SK-N-SH (cell line): Measurements from ENCODE around the gene SREK1. TPM values are rescaled to one million over a fixed set of nuclear protein-coding genes. Genes with fewer than 3 reads are reported as not detected.

ENCODE experiments used
- CTCF ChIA-PET: fragments of 300-600, 350-600 bp; formaldehyde crosslinking; extraction: SDS; loops from one replicate; lab custom pipeline; 2021; lab: Yijun Ruan, JAX
- POLR2A ChIA-PET: fragments of 350-600 bp; sonication (Branson Sonifier 250); formaldehyde crosslinking; extraction: SDS; loops from one replicate; lab custom pipeline; 2020; ENCODE audit warnings: antibody characterized with exemption, inconsistent platforms; lab: Yijun Ruan, JAX
- DNase-seq: peaks from one replicate; pipeline ENCODE4 v3.0.0; 2012
- H2AFZ ChIP-seq: fragments of 200-600 bp; sonication (generic); 2 replicates; pipeline ENCODE4 v1.8.1; 2016; ENCODE audit warnings: antibody characterized with exemption, mild to moderate bottlenecking, low read depth
- H3F3A ChIP-seq: fragments of 200-600 bp; sonication (generic); replicated peaks from 2 replicates; pipeline ENCODE3; 2016; ENCODE audit warnings: antibody characterized with exemption, mild to moderate bottlenecking; ENCODE audit not compliant: insufficient read depth
- H3K27ac ChIP-seq, 2 experiments: fragments of 200-500 bp in 1 of 2; fragments of 200-600 bp in 1 of 2; sonication (Bioruptor generic) in 1 of 2; sonication (generic), shearing (Covaris generic) in 1 of 2; 2 replicates each; pipeline versions ENCODE4 v1.5.1 to v1.6.1; 2014 to 2016; ENCODE audit warnings: low read depth in 2 of 2, inconsistent platforms in 1 of 2, low read length in 1 of 2, mild to moderate bottlenecking in 1 of 2, mixed read lengths in 1 of 2
- H3K27me3 ChIP-seq: fragments of 200-600 bp; sonication (generic), shearing (Covaris generic); 2 replicates; pipeline ENCODE4 v1.6.1; 2016; ENCODE audit warnings: mixed run types; ENCODE audit not compliant: insufficient read depth
- H3K36me3 ChIP-seq, 2 experiments: fragments of 200-500 bp in 1 of 2; fragments of 200-600 bp in 1 of 2; sonication (Bioruptor generic) in 1 of 2; sonication (generic) in 1 of 2; replicated peaks in 1 of 2; 2 replicates each; pipeline versions ENCODE3 to v1.5.1; 2014 to 2016; ENCODE audit warnings: low read length in 1 of 2, mild to moderate bottlenecking in 1 of 2; ENCODE audit not compliant: insufficient read depth in 2 of 2, control insufficient read depth in 1 of 2
- H3K4me1 ChIP-seq, 2 experiments: fragments of 200-500 bp in 1 of 2; fragments of 200-600 bp in 1 of 2; sonication (Bioruptor generic) in 1 of 2; sonication (generic), shearing (Covaris generic) in 1 of 2; 2 replicates each; pipeline versions ENCODE4 v1.5.1 to v1.6.1; 2014 to 2016; ENCODE audit warnings: low read depth in 1 of 2, low read length in 1 of 2, mixed run types in 1 of 2; ENCODE audit not compliant: insufficient read depth in 2 of 2, control insufficient read depth in 1 of 2
- H3K4me2 ChIP-seq: fragments of 200-600 bp; sonication (generic), shearing (Covaris generic); 2 replicates; pipeline ENCODE4 v1.6.1; 2017; ENCODE audit warnings: mixed run types
- H3K4me3 ChIP-seq, 2 experiments: fragments of 200-500 bp in 1 of 2; fragments of 200-600 bp in 1 of 2; sonication (Bioruptor generic) in 1 of 2; sonication (generic), shearing (Covaris generic) in 1 of 2; 2 replicates each; pipeline versions ENCODE4 v1.5.1 to v1.8.1; 2014 to 2016; ENCODE audit warnings: low read depth in 2 of 2, inconsistent platforms in 1 of 2, low read length in 1 of 2, mild to moderate bottlenecking in 1 of 2, mixed read lengths in 1 of 2, moderate library complexity in 1 of 2
- H3K79me2 ChIP-seq: fragments of 200-600 bp; sonication (generic); 2 replicates; pipeline ENCODE4 v1.8.1; 2017; ENCODE audit warnings: mild to moderate bottlenecking; ENCODE audit not compliant: insufficient read depth
- H3K9ac ChIP-seq: fragments of 200-600 bp; sonication (generic); 2 replicates; pipeline ENCODE4 v1.6.1; 2017; ENCODE audit warnings: mixed run types
- H3K9me2 ChIP-seq: fragments of 200-600 bp; sonication (generic); 2 replicates; pipeline ENCODE4 v1.6.1; 2017; ENCODE audit warnings: mixed run types
- H3K9me3 ChIP-seq: fragments of 200-600 bp; sonication (generic); 2 replicates; pipeline ENCODE4 v1.6.1; 2017; ENCODE audit warnings: mixed run types, mild to moderate bottlenecking, moderate library complexity
- H4K20me1 ChIP-seq: fragments of 200-600 bp; sonication (generic); 2 replicates; pipeline ENCODE4 v1.6.1; 2017; ENCODE audit warnings: mild to moderate bottlenecking, mixed run types; ENCODE audit not compliant: insufficient read depth
- ELF1 ChIP-seq: IDR thresholded peaks from 2 replicates; pipeline ENCODE4 v1.4.0; 2012
- EP300 ChIP-seq, 2 experiments: IDR thresholded peaks; 2 replicates each; pipeline versions ENCODE4 v1.4.0 to v1.6.1; 2012; ENCODE audit warnings: borderline replicate concordance in 1 of 2, low read depth in 1 of 2, low read length in 1 of 2
- JUND ChIP-seq: IDR thresholded peaks from 2 replicates; pipeline ENCODE4 v1.4.0; 2012
- MXI1 ChIP-seq: IDR thresholded peaks from 2 replicates; pipeline ENCODE4 v1.6.1; 2012; ENCODE audit warnings: mild to moderate bottlenecking, low read depth, low read length, improper control_type of control experiment
- SMC3 ChIP-seq: IDR thresholded peaks from 2 replicates; pipeline ENCODE4 v1.6.1; 2012; ENCODE audit warnings: low read depth, low read length, improper control_type of control experiment
- TEAD4 ChIP-seq: IDR thresholded peaks from 2 replicates; pipeline ENCODE4 v1.4.0; 2012; ENCODE audit warnings: mild to moderate bottlenecking, borderline replicate concordance; ENCODE audit not compliant: insufficient read depth
- WGBS: methylation state at CpG from one replicate; pipeline ENCODE4 v1.1.6; 2017; ENCODE audit warnings: low lambda C conversion rate; 5-methylcytosine and 5-hydroxymethylcytosine counted together
- polyA plus RNA-seq, 3 experiments: library from polyadenylated mRNA; depleted of rRNA; stranded (reverse); fragments of >200 nt; gene quantifications; 2 replicates each; pipeline ENCODE4 v1.2.3, GENCODE V29; 2012
- TF ChIP-seq, protein P1 (sequence below): IDR thresholded peaks from 2 replicates; pipeline ENCODE4 v1.4.0; 2012; ENCODE audit warnings: low read depth
- TF ChIP-seq, protein P2 (sequence below): fragments of 200-600 bp; sonication (generic); IDR thresholded peaks from 2 replicates; pipeline ENCODE4 v1.6.1; 2017; ENCODE audit warnings: antibody characterized with exemption, mild to moderate bottlenecking, moderate library complexity
- TF ChIP-seq, protein P3 (sequence below): fragments of 150-350 bp; IDR thresholded peaks from 2 replicates; pipeline ENCODE4 v1.6.1; 2016; ENCODE audit warnings: mild to moderate bottlenecking, low read depth, low read length

Gene SREK1
- polyA plus RNA-seq, 1 of the 3 experiments (the other 2 are of a cell fraction), result 17.5 TPM

DNA sequence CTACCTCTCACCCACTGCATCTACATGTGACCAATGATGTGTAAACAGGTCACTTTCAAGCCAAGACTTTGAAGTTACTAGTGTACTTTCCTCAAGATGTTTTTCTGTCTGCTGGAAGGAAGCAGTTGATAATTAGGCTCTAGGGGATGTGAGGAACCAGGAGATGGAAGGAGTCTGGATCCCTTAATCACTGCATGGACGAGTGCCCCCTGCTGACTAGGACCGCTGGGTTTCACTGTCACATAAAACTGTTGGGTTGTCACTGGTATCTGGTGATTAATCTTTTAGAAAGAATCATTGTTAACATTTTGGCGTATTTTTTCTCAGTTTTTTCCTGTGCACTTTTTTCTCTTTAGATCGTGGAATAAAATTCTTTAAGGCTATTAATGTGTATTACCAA, 79.5 kb downstream of the SREK1 start:
- Histone ChIP-seq H2AFZ (no peak overlapping the region), H3F3A (no peaks in the 10 kb centered on the region), H3K4me1 (no peaks in the 10 kb centered on the region; a peak in 2 of 4 replicates), H3K9ac (no peak overlapping the region), H3K79me2 (no peaks in the 10 kb centered on the region), H3K4me3 (no peak overlapping the region), H3K9me3 (no peaks in the 10 kb centered on the region), H3K9me2 (no peaks in the 10 kb centered on the region), H3K27me3 (no peaks in the 10 kb centered on the region), H3K36me3 (no peaks in the 10 kb centered on the region), H3K27ac (no peak overlapping the region), H4K20me1 (no peaks in the 10 kb centered on the region), H3K4me2 (no peak overlapping the region)
- no peak for DNase-seq
- ChIA-PET CTCF (no interaction called here), POLR2A (no interaction called here)
- WGBS, result 23% methylated on average over 4 of the region's 4 CpGs
- peak; percentile 6; the same call in 1 of the 2 replicates for TF ChIP-seq SMC3
- TF ChIP-seq, protein P1, sequence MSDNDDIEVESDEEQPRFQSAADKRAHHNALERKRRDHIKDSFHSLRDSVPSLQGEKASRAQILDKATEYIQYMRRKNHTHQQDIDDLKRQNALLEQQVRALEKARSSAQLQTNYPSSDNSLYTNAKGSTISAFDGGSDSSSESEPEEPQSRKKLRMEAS, result no peak
- TF ChIP-seq, protein P2, sequence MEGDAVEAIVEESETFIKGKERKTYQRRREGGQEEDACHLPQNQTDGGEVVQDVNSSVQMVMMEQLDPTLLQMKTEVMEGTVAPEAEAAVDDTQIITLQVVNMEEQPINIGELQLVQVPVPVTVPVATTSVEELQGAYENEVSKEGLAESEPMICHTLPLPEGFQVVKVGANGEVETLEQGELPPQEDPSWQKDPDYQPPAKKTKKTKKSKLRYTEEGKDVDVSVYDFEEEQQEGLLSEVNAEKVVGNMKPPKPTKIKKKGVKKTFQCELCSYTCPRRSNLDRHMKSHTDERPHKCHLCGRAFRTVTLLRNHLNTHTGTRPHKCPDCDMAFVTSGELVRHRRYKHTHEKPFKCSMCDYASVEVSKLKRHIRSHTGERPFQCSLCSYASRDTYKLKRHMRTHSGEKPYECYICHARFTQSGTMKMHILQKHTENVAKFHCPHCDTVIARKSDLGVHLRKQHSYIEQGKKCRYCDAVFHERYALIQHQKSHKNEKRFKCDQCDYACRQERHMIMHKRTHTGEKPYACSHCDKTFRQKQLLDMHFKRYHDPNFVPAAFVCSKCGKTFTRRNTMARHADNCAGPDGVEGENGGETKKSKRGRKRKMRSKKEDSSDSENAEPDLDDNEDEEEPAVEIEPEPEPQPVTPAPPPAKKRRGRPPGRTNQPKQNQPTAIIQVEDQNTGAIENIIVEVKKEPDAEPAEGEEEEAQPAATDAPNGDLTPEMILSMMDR, result peak; percentile 43
- no peak for TF ChIP-seq TEAD4

DNA sequence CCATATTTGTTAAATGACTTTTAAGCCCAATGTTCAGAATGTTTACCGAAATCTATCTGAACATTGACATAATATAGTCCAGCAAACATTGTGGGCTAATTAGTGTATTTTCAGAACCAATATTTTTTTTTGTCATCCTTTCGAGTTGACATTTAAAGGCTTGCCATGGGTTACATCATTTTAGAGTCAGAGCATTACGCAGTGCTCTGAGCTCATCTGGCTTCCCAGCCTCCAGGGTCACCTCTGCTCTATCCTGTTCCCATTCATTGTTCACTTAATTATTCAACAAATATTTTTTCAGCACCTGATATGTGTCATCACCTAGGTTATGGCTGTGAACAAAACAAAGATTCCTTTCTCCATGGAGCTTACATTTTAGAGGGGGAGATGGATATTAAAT, 80.2 kb downstream of the SREK1 start:
- H3K4me1 ChIP-seq, result no peaks in the 10 kb centered on the region; a peak in 2 of 4 replicates
- H3K9me2 ChIP-seq, result no peaks in the 10 kb centered on the region
- no peak overlapping the region for H2AFZ ChIP-seq
- H3F3A ChIP-seq, result no peaks in the 10 kb centered on the region
- 58% methylated on average over 3 of the region's 3 CpGs for WGBS
- TF ChIP-seq, protein P3, sequence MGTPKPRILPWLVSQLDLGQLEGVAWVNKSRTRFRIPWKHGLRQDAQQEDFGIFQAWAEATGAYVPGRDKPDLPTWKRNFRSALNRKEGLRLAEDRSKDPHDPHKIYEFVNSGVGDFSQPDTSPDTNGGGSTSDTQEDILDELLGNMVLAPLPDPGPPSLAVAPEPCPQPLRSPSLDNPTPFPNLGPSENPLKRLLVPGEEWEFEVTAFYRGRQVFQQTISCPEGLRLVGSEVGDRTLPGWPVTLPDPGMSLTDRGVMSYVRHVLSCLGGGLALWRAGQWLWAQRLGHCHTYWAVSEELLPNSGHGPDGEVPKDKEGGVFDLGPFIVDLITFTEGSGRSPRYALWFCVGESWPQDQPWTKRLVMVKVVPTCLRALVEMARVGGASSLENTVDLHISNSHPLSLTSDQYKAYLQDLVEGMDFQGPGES, result no peak
- H3K9me3 ChIP-seq, result no peaks in the 10 kb centered on the region
- no peak overlapping the region for H3K4me2 ChIP-seq
- ChIA-PET CTCF (no interaction called here), POLR2A (no interaction called here)
- H3K4me3 ChIP-seq, result no peak overlapping the region
- H3K27ac ChIP-seq, result no peak overlapping the region
- H3K9ac ChIP-seq, result no peak overlapping the region
- H3K79me2 ChIP-seq, result no peaks in the 10 kb centered on the region
- H4K20me1 ChIP-seq, result no peaks in the 10 kb centered on the region
- H3K27me3 ChIP-seq, result no peaks in the 10 kb centered on the region
- no peak for DNase-seq
- H3K36me3 ChIP-seq, result no peaks in the 10 kb centered on the region

DNA sequence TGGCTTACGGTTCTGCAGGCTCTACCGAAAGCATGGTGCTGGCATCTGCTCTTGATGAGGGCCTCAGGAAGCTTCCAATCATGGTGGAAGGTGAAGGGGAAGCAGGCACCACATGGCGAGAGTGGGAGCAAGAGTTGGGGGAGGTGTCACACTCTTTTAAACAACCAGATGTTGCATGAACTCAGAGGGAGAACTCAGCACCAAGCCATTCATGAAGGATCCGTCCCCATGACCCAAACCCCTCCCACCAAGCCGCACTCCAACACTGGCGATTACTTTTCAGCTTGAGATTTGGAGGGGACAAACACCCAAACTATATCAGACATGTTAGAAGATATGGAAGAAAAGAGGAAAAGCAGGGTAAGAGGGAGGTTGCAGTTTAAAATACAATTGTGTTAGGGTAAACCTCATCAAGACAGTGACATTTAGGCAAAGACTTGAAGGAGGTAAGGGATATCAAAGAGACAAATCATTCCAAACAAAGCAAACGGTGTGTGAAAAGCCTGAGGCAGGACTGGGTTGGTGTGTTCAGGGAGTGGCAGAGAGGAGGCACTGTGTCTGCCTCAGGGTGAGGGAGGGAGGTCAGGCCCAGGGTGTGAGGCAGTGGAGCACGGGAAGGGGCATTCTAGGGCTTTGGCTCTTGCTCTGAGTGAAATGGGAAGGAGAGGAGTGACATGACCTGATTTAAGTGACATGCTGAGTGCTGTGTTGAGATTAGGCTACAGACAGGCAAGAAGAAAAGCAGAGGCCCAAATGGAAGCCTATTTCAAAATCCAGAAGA, 80.9 kb downstream of the SREK1 start:
- 54% methylated on average over 8 of the region's 8 CpGs for WGBS
- TF ChIP-seq ELF1, result no peak
- TF ChIP-seq MXI1, result no peak
- TF ChIP-seq EP300 (IDR thresholded peaks at IDR 0.05; ENCODE audit: borderline replicate concordance in 1 of 2, low read depth in 1 of 2, low read length in 1 of 2), result no peak
- TF ChIP-seq JUND, result no peak
- TF ChIP-seq, protein P3, result no peak
- TF ChIP-seq, all 33 proteins: peak for 0
- H3K27ac ChIP-seq, result no peak overlapping the region
- H3K4me3 ChIP-seq, result no peak overlapping the region
- no peaks in the 10 kb centered on the region for H3K36me3 ChIP-seq
- no peaks in the 10 kb centered on the region for H3K79me2 ChIP-seq
- H3K4me2 ChIP-seq, result no peak overlapping the region
- H4K20me1 ChIP-seq, result no peaks in the 10 kb centered on the region
- no peak overlapping the region for H2AFZ ChIP-seq
- H3K27me3 ChIP-seq, result no peaks in the 10 kb centered on the region
- no peaks in the 10 kb centered on the region for H3K9me3 ChIP-seq
- no peak overlapping the region for H3K9ac ChIP-seq
- CTCF ChIA-PET, result no interaction called here
- H3K9me2 ChIP-seq, result no peaks in the 10 kb centered on the region
- POLR2A ChIA-PET, result no interaction called here
- DNase-seq, result no peak
- H3F3A ChIP-seq, result no peaks in the 10 kb centered on the region
- no peaks in the 10 kb centered on the region; a peak in 2 of 4 replicates for H3K4me1 ChIP-seq
